Stimulated activated naive B cell treated with anti-CD40 and anti-IgM and Interleukin-4, amounts not matched to agents 10 μg/mL and 1 μg/mL and 100 μg/mL, for 72 hours (primary cell): ENCODE results near the gene CABLES2.
A peak's percentile ranks its signal among the peaks of the same experiment; 100 is the strongest.

Source experiments
- ATAC-seq, 2 donors: fragments of 150-1000 bp; cut with Tn5 transposase; replicated peaks; 2 replicates each; pipeline ENCODE4 v1.10.0; 2021; ENCODE audit warnings: moderate library complexity in 1 of 2
- DNase-seq: peaks from one replicate; pipeline ENCODE4 v3.0.0; 2021
- H3K27ac Mint-ChIP-seq: one replicate; pipeline ENCODE4 v1.8.0; 2022; ENCODE audit warnings: mild to moderate bottlenecking, mixed read lengths
- H3K27me3 Mint-ChIP-seq, 2 donors: one replicate each; pipeline ENCODE4 v1.8.0; 2022; ENCODE audit warnings: mixed read lengths in 2 of 2
- H3K36me3 Mint-ChIP-seq, 2 donors: one replicate each; pipeline ENCODE4 v1.8.0; 2022; ENCODE audit warnings: mixed read lengths in 2 of 2, mild to moderate bottlenecking in 1 of 2
- H3K4me1 Mint-ChIP-seq, 2 donors: one replicate each; pipeline ENCODE4 v1.8.0; 2022; ENCODE audit warnings: mixed read lengths in 2 of 2, mild to moderate bottlenecking in 1 of 2
- H3K4me3 Mint-ChIP-seq, 2 donors: one replicate each; pipeline ENCODE4 v1.8.0; 2022; ENCODE audit warnings: mild to moderate bottlenecking in 2 of 2, mixed read lengths in 2 of 2, moderate library complexity in 1 of 2
- H3K9me3 Mint-ChIP-seq, 2 donors: one replicate each; pipeline ENCODE4 v1.8.0; 2022; ENCODE audit warnings: mixed read lengths in 2 of 2, mild to moderate bottlenecking in 1 of 2

CABLES2 gene

DNA sequence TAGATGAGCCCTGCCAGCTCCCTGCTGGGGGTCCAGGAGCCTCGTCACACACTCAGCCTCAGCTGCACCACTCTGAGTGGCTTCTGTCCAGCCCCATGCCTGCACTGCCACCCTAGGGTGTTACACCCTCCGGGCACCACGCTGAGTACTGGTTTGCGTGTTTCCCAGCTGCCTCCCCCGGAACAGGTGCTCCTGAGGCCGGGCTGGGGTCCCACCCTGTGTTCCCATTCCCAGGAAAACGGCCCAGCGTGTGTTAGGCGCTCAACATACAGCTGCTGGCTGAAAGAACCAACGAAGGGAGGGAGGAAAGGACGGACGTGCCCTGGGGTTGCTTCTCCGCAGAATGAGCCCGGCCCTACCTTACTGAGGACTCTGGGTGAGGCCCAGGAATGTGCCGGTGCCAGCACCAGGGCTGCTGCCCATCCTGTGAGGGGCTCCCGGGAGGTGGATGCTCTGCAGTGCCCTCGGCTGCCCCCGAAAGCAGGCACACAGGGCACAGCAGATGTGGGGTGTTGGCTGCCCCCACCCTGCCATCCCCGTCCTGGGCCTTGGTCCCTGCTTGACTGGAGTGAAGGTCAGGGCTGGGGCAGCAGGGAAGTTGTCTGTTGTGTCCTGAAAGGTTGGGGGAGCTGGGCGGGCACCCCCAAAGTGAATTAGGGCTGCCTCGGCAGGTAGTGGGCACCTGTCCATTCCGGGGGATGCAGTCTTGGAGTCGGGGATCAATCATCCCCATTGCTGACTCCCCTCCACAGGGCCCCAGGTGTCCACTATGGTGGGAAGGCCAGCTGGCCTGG is 56.3 kb downstream of the CABLES2 start:
- ATAC-seq, result no peak
- no peak overlapping the region for H3K4me3 Mint-ChIP-seq
- peaks cover 13 to 22% of the 10 kb centered on the region in 2 donors for H3K36me3 Mint-ChIP-seq
- no peaks in the 10 kb centered on the region for H3K27me3 Mint-ChIP-seq
- no peak for DNase-seq
- H3K4me1 Mint-ChIP-seq, result peaks cover 0 to 2% of the 10 kb centered on the region in 2 donors
- no peak overlapping the region for H3K27ac Mint-ChIP-seq
- peaks cover 5 to 7% of the 10 kb centered on the region in 2 donors for H3K9me3 Mint-ChIP-seq

GRCh38 chr20:62350098-62350628 is 56.9 kb downstream of the CABLES2 start:
- DNase-seq (no peak), ATAC-seq (no peak)
- H3K27ac Mint-ChIP-seq, result no peak overlapping the region
- peaks cover 0 to 2% of the 10 kb centered on the region in 2 donors for H3K4me1 Mint-ChIP-seq
- H3K27me3 Mint-ChIP-seq, result no peaks in the 10 kb centered on the region
- peaks cover 13 to 22% of the 10 kb centered on the region in 2 donors for H3K36me3 Mint-ChIP-seq
- peaks cover 5 to 7% of the 10 kb centered on the region in 2 donors for H3K9me3 Mint-ChIP-seq
- no peak overlapping the region for H3K4me3 Mint-ChIP-seq

DNA sequence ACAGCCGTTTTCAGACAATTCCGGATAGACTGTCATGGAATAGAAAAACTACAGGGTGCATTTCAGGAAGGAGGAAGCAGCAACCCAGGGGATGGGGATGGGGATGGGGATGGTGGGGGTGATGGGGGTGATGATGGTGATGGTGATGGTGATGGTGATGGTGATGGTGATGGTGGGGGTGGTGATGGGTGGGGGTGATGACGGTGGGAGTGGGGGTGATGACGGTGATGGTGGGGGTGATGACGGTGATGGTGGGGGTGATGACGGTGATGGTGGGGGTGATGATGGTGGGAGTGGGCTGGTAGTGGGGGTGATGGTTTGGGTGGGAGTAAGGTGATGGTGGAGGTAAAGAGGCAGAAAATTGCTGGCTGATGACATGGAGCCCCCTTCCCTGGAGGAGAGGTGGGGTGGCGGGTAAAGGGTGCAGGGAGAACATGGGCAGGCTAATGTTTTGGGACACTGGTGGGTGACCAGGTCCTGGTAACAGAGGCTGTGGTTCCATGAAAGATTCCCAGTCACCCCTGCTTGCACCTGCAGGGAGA is 57.5 kb downstream of the CABLES2 start:
- Mint-ChIP-seq H3K4me1 (peaks cover 0 to 2% of the 10 kb centered on the region in 2 donors), H3K9me3 (peaks cover 5 to 7% of the 10 kb centered on the region in 2 donors), H3K27ac (no peak overlapping the region), H3K36me3 (peaks cover 13 to 22% of the 10 kb centered on the region in 2 donors), H3K4me3 (no peak overlapping the region), H3K27me3 (no peaks in the 10 kb centered on the region)
- ATAC-seq (no peak), DNase-seq (no peak)

DNA sequence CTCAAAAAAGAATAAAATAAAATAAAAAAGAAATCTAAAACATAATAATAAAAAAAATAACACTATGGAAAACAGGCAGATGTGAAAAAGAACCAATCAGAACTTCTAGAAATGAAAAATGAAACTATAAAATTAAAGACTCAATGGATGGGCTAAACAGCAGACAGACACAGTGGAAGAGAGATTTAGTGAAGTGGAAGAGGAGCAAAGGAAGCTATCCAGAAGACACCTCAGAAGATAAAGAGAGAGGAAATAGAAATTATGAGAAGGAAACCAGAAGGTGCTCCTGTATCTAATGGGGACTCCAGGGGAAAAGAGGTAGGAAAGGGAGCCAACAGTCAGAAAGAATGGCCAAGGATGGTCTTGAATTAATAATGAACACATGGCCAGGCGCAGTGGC is 58.5 kb downstream of the CABLES2 start:
- H3K27ac Mint-ChIP-seq, result peak overlapping the region; percentile 3
- H3K27me3 Mint-ChIP-seq, result no peaks in the 10 kb centered on the region
- H3K36me3 Mint-ChIP-seq, result peaks cover 13 to 22% of the 10 kb centered on the region in 2 donors
- no peak overlapping the region for H3K4me3 Mint-ChIP-seq
- peaks cover 5 to 7% of the 10 kb centered on the region in 2 donors for H3K9me3 Mint-ChIP-seq
- DNase-seq (no peak), ATAC-seq (no peak)
- H3K4me1 Mint-ChIP-seq, result peaks cover 0 to 2% of the 10 kb centered on the region in 2 donors

DNA sequence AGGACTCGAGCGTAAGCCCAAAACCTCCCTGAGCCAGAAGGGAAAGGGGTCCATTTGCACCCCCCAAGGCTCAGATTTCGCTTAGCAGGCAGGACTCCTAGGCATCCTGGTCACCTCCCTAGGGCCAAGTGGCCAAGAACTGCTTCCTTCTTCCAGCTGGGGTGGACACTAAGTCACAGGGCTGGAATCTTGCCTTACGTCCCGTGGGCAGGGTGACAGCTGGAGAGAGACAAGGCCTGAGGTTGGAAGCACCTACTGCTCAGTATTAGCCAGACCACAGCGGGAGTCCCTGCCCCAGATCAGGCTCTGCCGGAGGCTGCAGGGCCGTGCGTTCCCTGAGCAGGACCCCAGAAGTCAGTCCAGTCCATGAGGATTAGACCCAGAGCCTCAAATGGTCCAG is 59.6 kb downstream of the CABLES2 start:
- Mint-ChIP-seq H3K27ac (no peak overlapping the region), H3K9me3 (peaks cover 5 to 7% of the 10 kb centered on the region in 2 donors), H3K36me3 (peaks cover 11 to 20% of the 10 kb centered on the region in 2 donors), H3K27me3 (no peaks in the 10 kb centered on the region), H3K4me3 (no peak overlapping the region), H3K4me1 (peaks cover 0 to 2% of the 10 kb centered on the region in 2 donors)
- DNase-seq, result no peak
- no peak for ATAC-seq

DNA sequence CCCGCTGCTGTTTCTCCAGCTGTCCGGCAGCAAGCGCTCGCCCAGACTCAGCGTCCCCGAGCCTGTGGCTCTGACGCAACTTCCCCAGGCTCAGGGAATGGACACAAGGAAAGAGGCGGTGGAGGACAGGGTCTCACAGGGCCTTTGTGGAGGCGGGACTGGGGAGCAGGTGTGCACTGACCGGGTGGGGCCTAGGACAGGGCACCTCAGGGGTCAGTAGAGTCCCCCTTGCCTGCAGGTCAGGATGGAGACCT is 60.0 kb downstream of the CABLES2 start:
- peaks cover 10 to 16% of the 10 kb centered on the region in 2 donors for H3K36me3 Mint-ChIP-seq
- H3K4me3 Mint-ChIP-seq, result no peak overlapping the region
- H3K27ac Mint-ChIP-seq, result no peak overlapping the region
- H3K4me1 Mint-ChIP-seq, result peaks cover 0 to 2% of the 10 kb centered on the region in 2 donors
- peaks cover 5 to 7% of the 10 kb centered on the region in 2 donors for H3K9me3 Mint-ChIP-seq
- ATAC-seq (no peak), DNase-seq (no peak)
- H3K27me3 Mint-ChIP-seq, result no peaks in the 10 kb centered on the region

DNA sequence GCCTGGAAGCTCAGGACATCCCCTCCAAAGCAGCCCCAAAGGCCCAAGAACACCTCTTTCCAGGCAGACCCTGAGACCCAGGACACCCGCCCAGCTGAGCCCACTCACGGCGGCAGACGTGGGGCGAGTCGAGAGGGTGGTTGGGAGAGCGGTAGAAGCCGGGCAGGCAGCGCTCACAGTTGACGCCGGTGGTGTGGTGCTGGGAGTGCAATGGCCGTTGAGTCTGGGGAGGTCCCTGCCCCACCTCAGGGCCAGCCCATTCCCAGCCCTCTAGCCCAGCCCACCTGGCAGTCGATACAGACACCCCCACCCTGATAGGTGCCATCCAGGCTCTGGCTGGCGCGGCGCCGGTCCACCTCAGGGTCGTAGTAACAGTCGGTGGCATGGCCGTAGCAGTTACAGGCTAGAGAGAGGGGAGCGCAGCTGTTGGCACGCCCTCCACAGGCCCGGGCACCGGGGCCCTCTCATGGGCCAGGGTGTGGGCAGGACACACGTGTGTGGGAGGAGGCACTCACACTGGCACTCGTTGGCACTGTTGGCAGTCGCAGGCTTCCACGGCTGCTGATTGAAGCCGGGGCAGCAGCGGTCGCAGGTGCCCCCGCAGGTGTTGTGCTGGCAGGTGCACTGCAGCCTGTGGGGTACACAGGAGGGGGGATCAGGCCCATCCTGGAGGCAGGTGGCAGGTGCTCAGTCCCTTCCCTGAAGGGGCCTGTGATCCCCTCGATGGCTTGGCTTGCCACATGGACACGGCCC is 60.5 kb downstream of the CABLES2 start:
- H3K27me3 Mint-ChIP-seq, result no peaks in the 10 kb centered on the region
- ATAC-seq (no peak), DNase-seq (no peak)
- no peak overlapping the region for H3K4me3 Mint-ChIP-seq
- peaks cover 10 to 15% of the 10 kb centered on the region in 2 donors for H3K36me3 Mint-ChIP-seq
- peaks cover 5 to 7% of the 10 kb centered on the region in 2 donors for H3K9me3 Mint-ChIP-seq
- peaks cover 0 to 2% of the 10 kb centered on the region in 2 donors for H3K4me1 Mint-ChIP-seq
- no peak overlapping the region for H3K27ac Mint-ChIP-seq

- ATAC-seq (no peak), DNase-seq (no peak)
- H3K9me3 Mint-ChIP-seq, result peaks cover 5 to 7% of the 10 kb centered on the region in 2 donors
- no peak overlapping the region for H3K4me3 Mint-ChIP-seq
- H3K27ac Mint-ChIP-seq, result no peak overlapping the region
- no peaks in the 10 kb centered on the region for H3K27me3 Mint-ChIP-seq
- peaks cover 0 to 2% of the 10 kb centered on the region in 2 donors for H3K4me1 Mint-ChIP-seq
- peaks cover 10 to 15% of the 10 kb centered on the region in 2 donors for H3K36me3 Mint-ChIP-seq
These were observed 61.3 kb downstream of the CABLES2 start for GRCh38 chr20:62345681-62346370.

GRCh38 chr20:62344782-62345181 is 62.3 kb downstream of the CABLES2 start:
- no peak for ATAC-seq
- Mint-ChIP-seq H3K4me3 (no peak overlapping the region), H3K27ac (no peak overlapping the region), H3K4me1 (peaks cover 5 to 8% of the 10 kb centered on the region in 2 donors), H3K27me3 (no peaks in the 10 kb centered on the region), H3K9me3 (peaks cover 5 to 7% of the 10 kb centered on the region in 2 donors), H3K36me3 (peaks cover 12 to 16% of the 10 kb centered on the region in 2 donors)
- DNase-seq, result no peak

DNA sequence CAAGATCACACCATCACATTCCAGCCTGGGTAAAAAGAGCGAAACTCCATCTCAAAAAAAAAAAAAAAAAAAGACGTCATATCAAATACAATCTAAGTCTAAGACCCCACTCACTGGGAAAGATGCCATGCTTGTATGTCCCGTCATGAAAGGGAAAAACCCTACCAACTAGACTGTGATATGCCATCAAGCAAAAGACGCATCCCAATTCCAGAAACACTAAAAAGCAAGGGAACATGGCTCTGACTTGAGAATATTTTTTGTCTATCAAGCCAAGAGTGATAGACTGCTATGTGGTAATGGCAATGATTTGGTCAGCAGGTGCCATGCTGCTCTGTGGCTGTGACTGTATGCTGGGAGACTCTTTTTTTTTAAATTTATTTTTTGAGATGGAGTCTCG is 63.0 kb downstream of the CABLES2 start:
- H3K36me3 Mint-ChIP-seq, result peaks cover 9 to 11% of the 10 kb centered on the region in 2 donors
- ATAC-seq, result no peak

GRCh38 chr20:62342910-62343309 is 64.2 kb downstream of the CABLES2 start:
- DNase-seq, result no peak
- H3K36me3 Mint-ChIP-seq, result peaks cover 3 to 6% of the 10 kb centered on the region in 2 donors
- H3K27ac Mint-ChIP-seq, result no peak overlapping the region
- peaks cover 18 to 27% of the 10 kb centered on the region in 2 donors for H3K4me1 Mint-ChIP-seq
- no peaks in the 10 kb centered on the region for H3K9me3 Mint-ChIP-seq
- no peaks in the 10 kb centered on the region for H3K27me3 Mint-ChIP-seq
- ATAC-seq, result no peak
- H3K4me3 Mint-ChIP-seq, result no peak overlapping the region

More for the DNA sequence above, 63.0 kb downstream of the CABLES2 start:
- H3K27me3 Mint-ChIP-seq, result no peaks in the 10 kb centered on the region
- H3K9me3 Mint-ChIP-seq, result peaks cover 3 to 4% of the 10 kb centered on the region in 2 donors
- no peak overlapping the region for H3K27ac Mint-ChIP-seq
- DNase-seq, result no peak
- H3K4me1 Mint-ChIP-seq, result peaks cover 9 to 15% of the 10 kb centered on the region in 2 donors
- H3K4me3 Mint-ChIP-seq, result no peak overlapping the region

GRCh38 chr20:62339647-62340062 is 67.4 kb downstream of the CABLES2 start:
- Mint-ChIP-seq H3K36me3 (peaks cover 8 to 9% of the 10 kb centered on the region in 2 donors), H3K9me3 (peaks cover 0 to 2% of the 10 kb centered on the region in 2 donors), H3K27me3 (no peaks in the 10 kb centered on the region), H3K27ac (peak overlapping the region; percentile 95), H3K4me3 (peak overlapping the region; percentile 70 to 82), H3K4me1 (peaks cover 44 to 55% of the 10 kb centered on the region in 2 donors)
- peak; percentile 71 to 78 for ATAC-seq
- DNase-seq, result peak; percentile 77
